ENCODE results near the gene YBX1. TPM values are rescaled to one million over a fixed set of nuclear protein-coding genes. Genes with fewer than 3 reads are reported as not detected.

YBX1 gene
- 952 and 1,093 TPM in 2 replicates for total RNA-seq

GRCh38 chr1:42681741-42682483, at the start of gene YBX1:
Gene YBX1 (plus strand): TSS chr1:42682418. CDS start chr1:42682566, 148 bp downstream.

GRCh38 chr1:42657981-42658876, 24.0 kb upstream of the YBX1 start, which contains the start of gene PPIH:
Gene PPIH (plus strand): TSS chr1:42658423. CDS start chr1:42658447, 24 bp downstream.

GRCh38 chr1:42739753-42740700, 57.8 kb downstream of the YBX1 start, which contains the start of gene CLDN19:
Gene CLDN19 (minus strand): TSS chr1:42740236. CDS start chr1:42740063, 173 bp downstream.

Other genes starting within 250 kb of the YBX1 start
- gene ZMYND12, start 226.4 kb upstream of the YBX1 start, total RNA-seq = 1.4 and 2.2 TPM in 2 replicates
- 17.7 and 36.9 TPM in 2 replicates for gene PPCS, start 225.9 kb upstream of the YBX1 start, total RNA-seq
- 0.86 and 0.95 TPM in 2 replicates for gene CCDC30, start 219.1 kb upstream of the YBX1 start, total RNA-seq
- 18.1 and 23.6 TPM in 2 replicates for gene PPIH, start 24.0 kb upstream of the YBX1 start, total RNA-seq
- under 0.01 TPM in 1 of 2 replicates, not detected in the other for gene CLDN19, start 57.8 kb downstream of the YBX1 start, total RNA-seq
- gene P3H1, start 84.6 kb downstream of the YBX1 start, total RNA-seq = 66.6 and 74.6 TPM in 2 replicates
- 3.1 and 4.1 TPM in 2 replicates for gene C1orf50, start 84.8 kb downstream of the YBX1 start, total RNA-seq
- under 0.01 TPM in 1 of 2 replicates, not detected in the other for gene TMEM269, start 102.6 kb downstream of the YBX1 start, total RNA-seq
- 12.9 and 21.3 TPM in 2 replicates for gene ERMAP, start 134.7 kb downstream of the YBX1 start, total RNA-seq
- 10.0 and 22.1 TPM in 2 replicates for gene SVBP, start 135.0 kb downstream of the YBX1 start, total RNA-seq
- 8.2 and 10.6 TPM in 2 replicates for gene ZNF691, start 164.2 kb downstream of the YBX1 start, total RNA-seq